Peyer's patch (tissue), 4 donors: Measurements from ENCODE around the gene RANBP10.

Source experiments
- POLR2A ChIP-seq, 2 donors: fragments of 450-650 bp; IDR thresholded peaks; one replicate each; pipeline ENCODE4 v1.5.1; 2017; ENCODE audit warnings: antibody characterized with exemption in 2 of 2, mild to moderate bottlenecking in 2 of 2, moderate library complexity in 2 of 2
- TF ChIP-seq, protein P1 (sequence below), 6 experiments: fragments of 450-650 bp in 4 of 6; fragments of 200-600 bp in 2 of 6; sonication (generic) in 1 of 6; IDR thresholded peaks; one replicate each; pipeline ENCODE4 v1.5.1; 2017 to 2019; ENCODE audit warnings: antibody characterized with exemption in 6 of 6, mild to moderate bottlenecking in 3 of 6, moderate library complexity in 1 of 6

DNA sequence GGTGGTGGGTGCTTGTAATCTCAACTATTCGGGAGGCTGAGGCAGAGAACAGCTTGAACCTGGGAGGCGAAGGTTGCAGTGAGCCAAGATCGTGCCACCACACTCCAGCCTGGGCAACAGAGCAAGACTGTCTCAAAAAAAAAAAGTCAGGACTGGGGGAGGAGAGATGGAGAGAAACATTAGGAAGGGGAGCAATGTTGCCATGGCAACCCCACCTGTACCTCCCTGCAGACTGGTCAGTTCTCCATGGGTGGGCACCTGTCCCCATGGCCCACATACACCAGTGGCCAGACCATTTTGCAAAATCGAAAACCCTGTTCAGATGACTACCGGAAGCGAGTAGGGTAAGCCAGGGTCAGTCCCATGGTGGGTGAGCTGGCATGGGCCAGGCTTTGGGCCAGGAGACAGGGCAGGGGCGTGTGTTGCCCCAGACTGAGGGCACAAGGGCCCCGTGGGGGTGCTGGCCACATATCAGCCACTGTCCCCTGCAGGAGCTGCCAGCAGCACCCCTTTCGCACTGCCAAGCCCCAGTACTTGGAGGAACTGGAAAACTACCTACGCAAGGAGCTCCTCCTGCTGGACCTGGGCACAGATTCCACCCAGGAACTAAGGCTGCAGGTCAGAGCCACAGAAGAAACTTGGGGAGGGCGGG is 14.4 kb upstream of the RANBP10 start:
- TF ChIP-seq, protein P1, sequence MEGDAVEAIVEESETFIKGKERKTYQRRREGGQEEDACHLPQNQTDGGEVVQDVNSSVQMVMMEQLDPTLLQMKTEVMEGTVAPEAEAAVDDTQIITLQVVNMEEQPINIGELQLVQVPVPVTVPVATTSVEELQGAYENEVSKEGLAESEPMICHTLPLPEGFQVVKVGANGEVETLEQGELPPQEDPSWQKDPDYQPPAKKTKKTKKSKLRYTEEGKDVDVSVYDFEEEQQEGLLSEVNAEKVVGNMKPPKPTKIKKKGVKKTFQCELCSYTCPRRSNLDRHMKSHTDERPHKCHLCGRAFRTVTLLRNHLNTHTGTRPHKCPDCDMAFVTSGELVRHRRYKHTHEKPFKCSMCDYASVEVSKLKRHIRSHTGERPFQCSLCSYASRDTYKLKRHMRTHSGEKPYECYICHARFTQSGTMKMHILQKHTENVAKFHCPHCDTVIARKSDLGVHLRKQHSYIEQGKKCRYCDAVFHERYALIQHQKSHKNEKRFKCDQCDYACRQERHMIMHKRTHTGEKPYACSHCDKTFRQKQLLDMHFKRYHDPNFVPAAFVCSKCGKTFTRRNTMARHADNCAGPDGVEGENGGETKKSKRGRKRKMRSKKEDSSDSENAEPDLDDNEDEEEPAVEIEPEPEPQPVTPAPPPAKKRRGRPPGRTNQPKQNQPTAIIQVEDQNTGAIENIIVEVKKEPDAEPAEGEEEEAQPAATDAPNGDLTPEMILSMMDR (IDR thresholded peaks at IDR 0.05), result no peak
- TF ChIP-seq POLR2A (IDR thresholded peaks at IDR 0.05), result no peak
